ENCODE data around the gene SLC8A2. TPM values are rescaled to one million over a fixed set of nuclear protein-coding genes. Genes with fewer than 3 reads are reported as not detected.

SLC8A2 gene
- total RNA-seq, 2 donors from 2014 or later = not detected

- DNase-seq (no peak), ATAC-seq (no peak)
- Mint-ChIP-seq H3K4me1 (peaks cover 42% of the 10 kb centered on the region), H3K4me3 (no peak overlapping the region), H3K27me3 (no peaks in the 10 kb centered on the region), H3K36me3 (ENCODE audit: low read depth) (peaks cover 10% of the 10 kb centered on the region), H3K27ac (no peak overlapping the region)
- no peaks in the 10 kb centered on the region for H3K9me3 ChIP-seq (ENCODE audit: control insufficient read depth, low read length, poor library complexity, severe bottlenecking)
Observed at GRCh38 chr19:47509973-47510372, 38.3 kb upstream of the SLC8A2 start.

- peaks cover 5% of the 10 kb centered on the region for H3K36me3 Mint-ChIP-seq (ENCODE audit: low read depth)
- peaks cover 36% of the 10 kb centered on the region for H3K4me1 Mint-ChIP-seq
- no peak for DNase-seq
- no peaks in the 10 kb centered on the region for H3K27me3 Mint-ChIP-seq
- H3K9me3 ChIP-seq (ENCODE audit: control insufficient read depth, low read length, poor library complexity, severe bottlenecking) = no peaks in the 10 kb centered on the region
- ATAC-seq = no peak
- no peak overlapping the region for H3K27ac Mint-ChIP-seq
- H3K4me3 Mint-ChIP-seq = no peak overlapping the region
Observed at GRCh38 chr19:47509170-47509847, 37.6 kb upstream of the SLC8A2 start.

GRCh38 chr19:47508721-47509120 lies 37.0 kb upstream of the SLC8A2 start:
- H3K9me3 ChIP-seq (ENCODE audit: control insufficient read depth, low read length, poor library complexity, severe bottlenecking) = no peaks in the 10 kb centered on the region
- DNase-seq (no peak), ATAC-seq (no peak)
- Mint-ChIP-seq H3K27me3 (no peaks in the 10 kb centered on the region), H3K4me1 (peaks cover 32% of the 10 kb centered on the region), H3K4me3 (no peak overlapping the region), H3K27ac (no peak overlapping the region), H3K36me3 (ENCODE audit: low read depth) (peaks cover 4% of the 10 kb centered on the region)

- no peak for ATAC-seq
- H3K4me3 Mint-ChIP-seq = no peak overlapping the region
- H3K4me1 Mint-ChIP-seq = peaks cover 30% of the 10 kb centered on the region
Observed at GRCh38 chr19:47507924-47508553, 36.3 kb upstream of the SLC8A2 start.

GRCh38 chr19:47507012-47507411 lies 35.3 kb upstream of the SLC8A2 start:
- H3K27me3 Mint-ChIP-seq = no peaks in the 10 kb centered on the region
- no peak for ATAC-seq
- H3K36me3 Mint-ChIP-seq (ENCODE audit: low read depth) = no peaks in the 10 kb centered on the region
- no peaks in the 10 kb centered on the region for H3K9me3 ChIP-seq (ENCODE audit: control insufficient read depth, low read length, poor library complexity, severe bottlenecking)
- H3K4me3 Mint-ChIP-seq = no peak overlapping the region
- H3K27ac Mint-ChIP-seq = peak overlapping the region; percentile 41
- H3K4me1 Mint-ChIP-seq = peaks cover 20% of the 10 kb centered on the region
- DNase-seq = no peak

More at GRCh38 chr19:47507924-47508553, 36.3 kb upstream of the SLC8A2 start:
- no peaks in the 10 kb centered on the region for H3K27me3 Mint-ChIP-seq
- H3K9me3 ChIP-seq (ENCODE audit: control insufficient read depth, low read length, poor library complexity, severe bottlenecking) = no peaks in the 10 kb centered on the region
- DNase-seq = no peak
- no peak overlapping the region for H3K27ac Mint-ChIP-seq
- H3K36me3 Mint-ChIP-seq (ENCODE audit: low read depth) = peaks cover 4% of the 10 kb centered on the region

- H3K4me1 Mint-ChIP-seq = peaks cover 16% of the 10 kb centered on the region
- no peak overlapping the region for H3K4me3 Mint-ChIP-seq
Observed at GRCh38 chr19:47506459-47506858, 34.8 kb upstream of the SLC8A2 start.

GRCh38 chr19:47505506-47505905 lies 33.8 kb upstream of the SLC8A2 start:
- no peaks in the 10 kb centered on the region for H3K9me3 ChIP-seq (ENCODE audit: control insufficient read depth, low read length, poor library complexity, severe bottlenecking)
- no peak overlapping the region for H3K4me3 Mint-ChIP-seq
- DNase-seq (no peak), ATAC-seq (no peak)
- H3K4me1 Mint-ChIP-seq = peaks cover 15% of the 10 kb centered on the region
- no peaks in the 10 kb centered on the region for H3K27me3 Mint-ChIP-seq
- no peak overlapping the region for H3K27ac Mint-ChIP-seq
- no peaks in the 10 kb centered on the region for H3K36me3 Mint-ChIP-seq (ENCODE audit: low read depth)

More at GRCh38 chr19:47506459-47506858, 34.8 kb upstream of the SLC8A2 start:
- H3K9me3 ChIP-seq (ENCODE audit: control insufficient read depth, low read length, poor library complexity, severe bottlenecking) = no peaks in the 10 kb centered on the region
- Mint-ChIP-seq H3K27ac (no peak overlapping the region), H3K27me3 (no peaks in the 10 kb centered on the region), H3K36me3 (ENCODE audit: low read depth) (no peaks in the 10 kb centered on the region)
- ATAC-seq = no peak
- no peak for DNase-seq

- peaks cover 2% of the 10 kb centered on the region for H3K36me3 Mint-ChIP-seq (ENCODE audit: low read depth)
- ATAC-seq = no peak
Observed at GRCh38 chr19:47503826-47504150, 32.1 kb upstream of the SLC8A2 start.

GRCh38 chr19:47503130-47503825 lies 31.6 kb upstream of the SLC8A2 start:
- Mint-ChIP-seq H3K27me3 (no peaks in the 10 kb centered on the region), H3K36me3 (ENCODE audit: low read depth) (peaks cover 4% of the 10 kb centered on the region), H3K27ac (no peak overlapping the region), H3K4me1 (peaks cover 6% of the 10 kb centered on the region), H3K4me3 (no peak overlapping the region)
- DNase-seq = no peak
- no peak for ATAC-seq
- no peaks in the 10 kb centered on the region for H3K9me3 ChIP-seq (ENCODE audit: control insufficient read depth, low read length, poor library complexity, severe bottlenecking)

More at GRCh38 chr19:47503826-47504150, 32.1 kb upstream of the SLC8A2 start:
- H3K9me3 ChIP-seq (ENCODE audit: control insufficient read depth, low read length, poor library complexity, severe bottlenecking) = no peaks in the 10 kb centered on the region
- no peak for DNase-seq
- peaks cover 6% of the 10 kb centered on the region for H3K4me1 Mint-ChIP-seq
- H3K4me3 Mint-ChIP-seq = no peak overlapping the region
- H3K27ac Mint-ChIP-seq = no peak overlapping the region
- no peaks in the 10 kb centered on the region for H3K27me3 Mint-ChIP-seq

GRCh38 chr19:47499863-47500830 lies 28.5 kb upstream of the SLC8A2 start:
- DNase-seq = no peak
- ATAC-seq = no peak
- H3K9me3 ChIP-seq (ENCODE audit: control insufficient read depth, low read length, poor library complexity, severe bottlenecking) = no peaks in the 10 kb centered on the region
- H3K36me3 Mint-ChIP-seq (ENCODE audit: low read depth) = peaks cover 4% of the 10 kb centered on the region
- H3K4me1 Mint-ChIP-seq = peaks cover 13% of the 10 kb centered on the region
- no peak overlapping the region for H3K27ac Mint-ChIP-seq
- H3K4me3 Mint-ChIP-seq = no peak overlapping the region
- no peaks in the 10 kb centered on the region for H3K27me3 Mint-ChIP-seq

GRCh38 chr19:47499371-47499770 lies 27.7 kb upstream of the SLC8A2 start:
- no peak for ATAC-seq

GRCh38 chr19:47498561-47498960 lies 26.9 kb upstream of the SLC8A2 start:
- H3K9me3 ChIP-seq (ENCODE audit: control insufficient read depth, low read length, poor library complexity, severe bottlenecking) = no peaks in the 10 kb centered on the region
- peaks cover 4% of the 10 kb centered on the region for H3K36me3 Mint-ChIP-seq (ENCODE audit: low read depth)
- DNase-seq = no peak
- H3K27ac Mint-ChIP-seq = peak overlapping the region; percentile 68
- H3K4me3 Mint-ChIP-seq = no peak overlapping the region
- no peak for ATAC-seq
- H3K27me3 Mint-ChIP-seq = no peaks in the 10 kb centered on the region
- H3K4me1 Mint-ChIP-seq = peaks cover 13% of the 10 kb centered on the region

More at GRCh38 chr19:47499371-47499770, 27.7 kb upstream of the SLC8A2 start:
- Mint-ChIP-seq H3K27ac (peak overlapping the region; percentile 68), H3K4me1 (peaks cover 13% of the 10 kb centered on the region), H3K4me3 (no peak overlapping the region), H3K27me3 (no peaks in the 10 kb centered on the region), H3K36me3 (ENCODE audit: low read depth) (peaks cover 4% of the 10 kb centered on the region)
- H3K9me3 ChIP-seq (ENCODE audit: control insufficient read depth, low read length, poor library complexity, severe bottlenecking) = no peaks in the 10 kb centered on the region
- DNase-seq = no peak
